ENCODE data around the gene TMPRSS5. TPM values are rescaled to one million over a fixed set of nuclear protein-coding genes. Genes with fewer than 3 reads are reported as not detected.

TMPRSS5 gene
- total and polyA plus RNA-seq, 2 of the 8 experiments (the other 6 are each of a cell fraction or from before 2014, with no cell fraction given): 0.54 to 0.78 TPM

DNA sequence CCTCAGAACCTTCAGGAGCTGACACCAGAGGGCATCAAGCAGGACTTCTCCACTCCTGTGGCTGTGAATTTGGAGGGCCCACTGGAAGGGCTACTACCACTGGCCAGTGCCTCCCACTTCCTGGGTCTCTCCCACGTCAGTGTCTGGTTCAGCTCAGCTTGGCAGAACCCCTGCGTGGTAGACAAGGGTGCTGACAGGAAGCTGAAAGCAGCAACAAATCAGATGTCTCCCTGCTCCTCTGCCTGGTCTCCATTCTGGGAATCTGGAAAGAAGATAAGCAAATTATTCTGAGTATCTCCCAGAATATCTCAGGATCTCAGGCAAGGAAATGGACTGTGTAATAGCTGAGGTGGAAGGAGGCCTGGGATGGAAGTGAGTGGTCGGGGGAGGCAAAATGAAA, 61.5 kb downstream of the TMPRSS5 start:
- Histone ChIP-seq H3K4me3 (ENCODE audit: extremely low read depth in 1 of 4, insufficient read depth in 2 of 4, low read depth in 3 of 4, low read length in 4 of 4) (no peak overlapping the region), H3K79me1 (ENCODE audit: low read depth, low read length) (no peaks in the 10 kb centered on the region), H2BK20ac (ENCODE audit: low read length) (no peak overlapping the region), H3K23ac (ENCODE audit: insufficient read length) (no peak overlapping the region), H3K18ac (ENCODE audit: extremely low read depth, low read length) (no peak overlapping the region), H2AK5ac (ENCODE audit: low read depth, low read length) (no peak overlapping the region), H3K4me1 (replicated peaks in 1 of 4; ENCODE audit: control insufficient read depth in 3 of 4, insufficient read depth in 4 of 4, low read length in 3 of 4) (peaks cover 0 to 5% (median 0%) of the 10 kb centered on the region in 4 experiments; a peak in 2 of 7 replicates), H3K14ac (ENCODE audit: insufficient read length) (no peak overlapping the region), H4K20me1 (replicated peaks in 1 of 2; ENCODE audit: control insufficient read depth in 1 of 2, insufficient read depth in 2 of 2, low read length in 2 of 2) (no peaks in the 10 kb centered on the region), H4K5ac (ENCODE audit: insufficient read length, low read depth, low read length) (no peak overlapping the region), H3K9ac (replicated peaks in 1 of 4; ENCODE audit: extremely low read depth in 1 of 4, low read depth in 3 of 4, low read length in 3 of 4) (no peak overlapping the region), H3K4me2 (ENCODE audit: insufficient read depth in 1 of 2, low read depth in 2 of 2, low read length in 2 of 2) (no peak overlapping the region), H2BK5ac (ENCODE audit: low read depth, low read length) (no peak overlapping the region), H3K27me3 (replicated peaks in 1 of 4; ENCODE audit: control insufficient read depth in 3 of 4, extremely low read depth in 1 of 4, insufficient read depth in 3 of 4, low read length in 3 of 4) (no peaks in the 10 kb centered on the region), H2BK120ac (replicated peaks; ENCODE audit: low read depth, low read length) (no peak overlapping the region), H3K27ac (ENCODE audit: low read depth, low read length) (no peak overlapping the region), H2BK12ac (ENCODE audit: low read depth, low read length) (no peak overlapping the region), H3K23me2 (ENCODE audit: low read depth, low read length) (peaks cover 6% of the 10 kb centered on the region; the same call in 1 of the 2 replicates), H4K8ac (ENCODE audit: extremely low read depth, insufficient read depth, low read length) (no peak overlapping the region), H4K91ac (replicated peaks; ENCODE audit: insufficient read length, low read length) (no peak overlapping the region), H3K36me3 (ENCODE audit: control insufficient read depth in 2 of 4, insufficient read depth in 4 of 4, low read length in 3 of 4) (no peaks in the 10 kb centered on the region), H3K4ac (replicated peaks; ENCODE audit: insufficient read length, low read depth, low read length) (no peak overlapping the region), H3K56ac (replicated peaks; ENCODE audit: insufficient read length, low read depth, low read length) (no peak overlapping the region), H3K9me3 (ENCODE audit: insufficient read depth in 2 of 2, low read depth in 1 of 2, low read length in 1 of 2) (peaks cover 2 to 7% of the 10 kb centered on the region in 2 experiments; a peak in 3 of 4 replicates), H3K79me2 (ENCODE audit: control insufficient read depth in 1 of 2, insufficient read depth in 2 of 2, low read length in 2 of 2) (no peaks in the 10 kb centered on the region), H2BK15ac (ENCODE audit: low read length) (no peak overlapping the region), H2AFZ (ENCODE audit: low read length) (no peak overlapping the region)
- TF ChIP-seq KDM4A (IDR thresholded peaks at IDR 0.05; ENCODE audit: low read depth, low read length, severe bottlenecking) (no peak), TCF12 (IDR thresholded peaks at IDR 0.05; ENCODE audit: low read depth, low read length) (no peak), BACH1 (IDR thresholded peaks at IDR 0.05; ENCODE audit: low read length) (no peak), JUND (IDR thresholded peaks at IDR 0.05; ENCODE audit: low read length) (no peak), TBP (IDR thresholded peaks at IDR 0.05; ENCODE audit: low read depth, low read length) (no peak), CREB1 (IDR thresholded peaks at IDR 0.05) (no peak), PHF8 (conservative IDR thresholded peaks at IDR 0.05; ENCODE audit: low read depth, low read length) (no peak), YY1 (IDR thresholded peaks at IDR 0.05; ENCODE audit: low read depth, low read length) (no peak), RNF2 (IDR thresholded peaks at IDR 0.05; ENCODE audit: borderline replicate concordance, low read depth, low read length, missing control alignments, poor library complexity, severe bottlenecking) (no peak), JUN (IDR thresholded peaks at IDR 0.05; ENCODE audit: low read depth, low read length) (no peak)
- TF ChIP-seq, protein P1, sequence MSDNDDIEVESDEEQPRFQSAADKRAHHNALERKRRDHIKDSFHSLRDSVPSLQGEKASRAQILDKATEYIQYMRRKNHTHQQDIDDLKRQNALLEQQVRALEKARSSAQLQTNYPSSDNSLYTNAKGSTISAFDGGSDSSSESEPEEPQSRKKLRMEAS (IDR thresholded peaks at IDR 0.05): no peak
- TF ChIP-seq, protein P2, sequence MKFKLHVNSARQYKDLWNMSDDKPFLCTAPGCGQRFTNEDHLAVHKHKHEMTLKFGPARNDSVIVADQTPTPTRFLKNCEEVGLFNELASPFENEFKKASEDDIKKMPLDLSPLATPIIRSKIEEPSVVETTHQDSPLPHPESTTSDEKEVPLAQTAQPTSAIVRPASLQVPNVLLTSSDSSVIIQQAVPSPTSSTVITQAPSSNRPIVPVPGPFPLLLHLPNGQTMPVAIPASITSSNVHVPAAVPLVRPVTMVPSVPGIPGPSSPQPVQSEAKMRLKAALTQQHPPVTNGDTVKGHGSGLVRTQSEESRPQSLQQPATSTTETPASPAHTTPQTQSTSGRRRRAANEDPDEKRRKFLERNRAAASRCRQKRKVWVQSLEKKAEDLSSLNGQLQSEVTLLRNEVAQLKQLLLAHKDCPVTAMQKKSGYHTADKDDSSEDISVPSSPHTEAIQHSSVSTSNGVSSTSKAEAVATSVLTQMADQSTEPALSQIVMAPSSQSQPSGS (IDR thresholded peaks at IDR 0.05; ENCODE audit: low read length): no peak
- 89% methylated on average over 3 of the region's 3 CpGs; no CpG with 5 or more reads in 1 of the 2 experiments for WGBS, 2 experiments (ENCODE audit: extremely low coverage in 1 of 2, insufficient coverage in 1 of 2, insufficient read length in 1 of 2, insufficient replicate concordance in 2 of 2, low coverage in 1 of 2, low lambda C conversion rate in 2 of 2, missing lambda C conversion rate in 1 of 2)
- FAIRE-seq (no peak), DNase-seq (ENCODE audit: low read depth in 1 of 2, low spot score in 2 of 2) (no peak)
- ChIA-PET POLR2A (ENCODE audit: partially characterized antibody) (no interaction called here), CTCF (ENCODE audit: partially characterized antibody) (interaction anchor here (0.6 to 1.4 kb wide), 5 partner anchors 14 to 90 kb away, joined by 3 to 7 read pairs (median 3); no protein-coding TSS in a partner anchor)
